ENCODE measurements around the gene HRAS.
"Not testable (repeated sequence)": the region's sequence is repeated elsewhere in the genome, so short reads cannot be mapped to it uniquely, and the experiment has no call there.

Gene HRAS

DNA sequence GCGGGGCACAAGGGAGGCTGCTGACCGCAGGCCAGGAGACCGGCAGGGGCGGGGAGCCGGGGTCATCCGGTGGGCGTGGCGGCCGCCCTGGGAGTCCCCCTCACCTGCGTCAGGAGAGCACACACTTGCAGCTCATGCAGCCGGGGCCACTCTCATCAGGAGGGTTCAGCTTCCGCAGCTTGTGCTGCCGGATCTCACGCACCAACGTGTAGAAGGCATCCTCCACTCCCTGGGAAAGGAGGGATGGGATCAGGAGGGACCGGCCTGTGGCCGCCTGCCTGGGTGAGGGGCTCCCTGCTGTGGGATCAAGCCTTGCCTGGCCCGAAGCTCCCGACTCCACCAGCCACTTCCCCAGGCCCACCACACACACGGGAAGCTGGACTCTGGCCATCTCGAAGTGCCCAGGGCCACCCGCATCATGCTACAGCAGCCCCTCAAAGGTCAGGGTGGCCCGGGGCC lies 2.8 kb downstream of the HRAS start:
- DNase-seq: no peak

DNA sequence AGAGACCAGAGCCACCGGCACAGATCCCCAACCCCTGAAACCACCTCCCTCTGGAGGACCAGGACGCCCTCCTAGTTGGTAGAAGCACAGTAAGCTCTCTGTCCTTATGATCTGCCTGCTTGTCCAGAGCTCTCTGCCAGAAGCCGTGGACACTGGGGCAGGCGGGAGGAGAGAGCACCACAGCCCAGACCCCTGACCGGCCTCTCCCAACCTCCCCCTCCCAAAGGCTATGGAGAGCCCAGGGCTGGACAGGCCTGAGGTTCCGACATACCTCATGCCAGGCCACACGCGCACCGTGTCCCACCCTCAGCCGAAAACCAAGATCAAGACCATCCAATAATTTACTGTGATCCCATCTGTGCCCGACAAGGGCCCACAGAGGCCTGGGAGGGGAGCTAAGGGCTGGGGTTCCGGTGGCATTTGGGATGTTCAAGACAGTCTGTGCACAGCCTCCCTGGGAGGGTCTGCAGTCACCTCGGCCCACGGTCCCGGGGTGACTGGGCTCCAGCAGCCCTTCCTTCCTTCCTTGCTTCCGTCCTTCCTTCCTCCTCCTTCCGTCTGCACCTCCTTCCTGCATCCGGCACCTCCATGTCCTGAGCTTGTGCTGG lies 3.4 kb downstream of the HRAS start:
- no peak for DNase-seq

DNA sequence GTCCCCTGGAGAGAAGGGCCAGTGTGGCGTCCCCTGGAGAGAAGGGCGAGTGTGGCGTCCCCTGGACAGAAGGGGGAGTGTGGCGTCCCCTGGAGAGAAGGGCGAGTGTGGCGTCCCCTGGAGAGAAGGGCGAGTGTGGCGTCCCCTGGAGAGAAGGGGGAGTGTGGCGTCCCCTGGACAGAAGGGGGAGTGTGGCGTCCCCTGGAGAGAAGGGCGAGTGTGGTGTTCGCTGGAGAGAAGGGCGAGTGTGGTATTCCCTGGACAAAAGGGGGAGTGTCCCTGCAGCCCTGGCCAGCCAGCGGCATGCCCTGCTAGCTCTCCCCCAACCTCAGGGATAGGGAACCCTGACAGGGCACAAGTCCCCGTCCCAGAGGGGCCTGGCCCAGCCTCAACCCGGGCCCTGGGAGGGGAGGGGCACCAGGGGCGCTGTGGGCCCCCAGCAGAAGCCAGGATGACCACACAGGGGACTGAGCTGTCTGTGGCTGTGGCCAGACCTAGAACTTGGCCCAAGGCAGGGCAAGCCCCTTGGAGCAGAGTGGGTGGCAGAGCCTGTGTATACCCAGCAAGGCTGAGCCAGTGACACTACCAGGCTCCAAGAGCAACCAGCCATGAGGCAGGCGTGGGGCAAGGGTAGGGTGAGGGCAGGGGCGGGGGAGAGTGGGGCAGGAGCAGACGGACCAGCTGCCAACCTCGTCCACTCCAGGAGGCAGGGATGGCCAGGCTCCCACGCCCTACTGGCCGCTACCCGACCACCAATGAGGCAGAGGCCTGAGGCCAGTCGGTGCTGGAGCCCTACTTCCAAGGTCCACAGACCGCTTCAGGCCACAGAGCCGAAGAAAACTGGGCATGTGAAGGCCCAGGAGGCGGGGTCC lies 4.2 kb downstream of the HRAS start:
- no peak for DNase-seq

DNA sequence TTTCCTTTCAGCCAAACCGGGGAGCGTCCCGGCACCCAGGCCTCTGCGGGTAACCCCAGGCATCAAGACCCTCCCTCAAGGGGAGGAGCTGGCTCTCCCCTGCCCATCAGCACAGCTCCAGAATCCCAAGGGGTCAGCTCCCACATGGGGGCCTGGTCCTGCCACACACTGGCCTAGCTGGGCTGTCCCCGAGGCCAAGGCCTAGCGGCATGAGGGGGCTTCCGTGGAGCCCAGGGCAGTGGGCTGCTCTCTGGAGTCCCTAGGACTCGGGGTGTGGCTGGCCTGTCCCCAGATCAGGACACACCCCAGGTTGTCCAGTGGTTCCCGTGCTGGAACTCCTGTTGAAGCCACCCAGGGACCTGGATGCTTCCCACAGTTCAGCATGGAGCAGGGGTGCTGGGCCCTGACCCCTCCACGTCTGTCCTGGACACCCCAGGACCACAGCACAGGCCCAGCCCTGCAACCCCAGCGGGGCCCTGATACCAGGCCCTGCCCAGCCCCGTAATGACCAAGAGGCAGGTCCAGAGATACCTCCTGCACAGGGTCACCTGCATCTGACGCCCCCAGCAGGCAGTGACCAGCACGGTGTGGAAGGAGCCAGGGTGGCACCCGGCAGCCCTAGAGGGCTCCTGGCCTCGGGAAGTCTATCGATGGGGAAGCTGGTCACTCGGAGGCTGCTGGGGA lies 5.5 kb downstream of the HRAS start:
- no peak for DNase-seq

DNA sequence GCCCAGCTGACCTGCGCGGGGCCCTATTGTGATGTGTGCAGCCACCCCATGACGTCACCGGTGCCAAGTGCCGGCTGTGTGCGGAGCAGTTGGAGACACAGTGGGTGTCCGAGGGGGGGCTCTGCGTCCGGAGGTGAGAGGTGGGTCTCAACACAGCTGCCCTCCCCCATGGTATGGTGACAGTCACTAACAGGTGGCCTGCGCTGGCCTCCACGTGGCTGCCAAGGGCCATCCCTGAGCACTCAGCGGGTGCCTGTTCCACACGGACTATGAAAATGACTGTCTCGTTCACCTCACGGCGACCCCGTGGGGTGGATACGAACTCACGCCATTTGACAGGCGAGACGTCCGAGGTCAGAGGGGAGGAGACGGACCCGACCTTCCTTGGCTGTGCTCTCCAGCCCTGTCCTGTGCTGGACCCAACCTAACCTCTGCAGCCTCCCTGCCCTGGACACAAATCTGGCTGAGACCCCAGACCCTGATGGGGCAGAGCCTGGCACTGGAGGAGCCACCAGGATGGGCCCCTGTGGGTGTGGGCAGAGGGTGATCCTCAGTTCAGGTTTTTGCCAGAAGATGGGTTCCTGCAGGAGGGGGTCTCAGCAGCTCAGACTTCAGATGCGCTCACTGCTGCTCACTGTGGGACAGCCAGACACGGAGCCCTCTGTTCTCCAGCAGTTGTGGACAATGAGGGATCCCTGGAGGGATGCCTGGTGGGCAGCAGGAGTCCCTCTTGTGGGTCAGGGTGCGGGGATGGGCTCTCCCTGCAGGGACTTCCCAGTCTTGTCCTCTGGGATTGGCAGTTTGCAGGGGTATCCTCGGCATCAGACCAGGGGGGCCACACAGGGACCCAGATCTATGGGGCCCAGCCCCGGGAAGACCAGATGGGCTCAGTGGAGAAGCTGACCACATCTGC lies 6.3 kb downstream of the HRAS start:
- no peak for DNase-seq

- DNase-seq: no peak
Observed at GRCh38 chr11:528166-528814, 7.1 kb downstream of the HRAS start.

DNA sequence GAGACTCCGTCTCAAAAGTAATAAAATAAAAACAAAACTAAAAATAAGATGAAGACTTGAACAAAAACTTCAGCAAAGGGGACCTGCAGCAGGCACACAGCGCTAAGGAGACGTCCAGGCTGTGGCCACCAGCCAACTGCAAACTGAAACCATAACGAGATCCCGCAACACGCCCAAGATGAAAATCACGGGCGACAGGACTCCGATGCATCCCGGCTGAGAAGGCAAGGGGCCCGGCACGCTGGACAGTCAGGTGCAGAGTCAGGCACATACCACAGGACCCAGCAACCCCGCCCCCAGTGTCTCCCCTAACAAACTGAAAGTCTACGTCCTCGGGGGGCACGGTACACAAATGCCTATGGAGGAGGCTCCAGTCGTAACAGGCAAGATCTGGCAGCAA lies 9.2 kb downstream of the HRAS start:
- no peak for DNase-seq

GRCh38 chr11:521177-521688 lies 14.1 kb downstream of the HRAS start:
- no peak for DNase-seq

DNA sequence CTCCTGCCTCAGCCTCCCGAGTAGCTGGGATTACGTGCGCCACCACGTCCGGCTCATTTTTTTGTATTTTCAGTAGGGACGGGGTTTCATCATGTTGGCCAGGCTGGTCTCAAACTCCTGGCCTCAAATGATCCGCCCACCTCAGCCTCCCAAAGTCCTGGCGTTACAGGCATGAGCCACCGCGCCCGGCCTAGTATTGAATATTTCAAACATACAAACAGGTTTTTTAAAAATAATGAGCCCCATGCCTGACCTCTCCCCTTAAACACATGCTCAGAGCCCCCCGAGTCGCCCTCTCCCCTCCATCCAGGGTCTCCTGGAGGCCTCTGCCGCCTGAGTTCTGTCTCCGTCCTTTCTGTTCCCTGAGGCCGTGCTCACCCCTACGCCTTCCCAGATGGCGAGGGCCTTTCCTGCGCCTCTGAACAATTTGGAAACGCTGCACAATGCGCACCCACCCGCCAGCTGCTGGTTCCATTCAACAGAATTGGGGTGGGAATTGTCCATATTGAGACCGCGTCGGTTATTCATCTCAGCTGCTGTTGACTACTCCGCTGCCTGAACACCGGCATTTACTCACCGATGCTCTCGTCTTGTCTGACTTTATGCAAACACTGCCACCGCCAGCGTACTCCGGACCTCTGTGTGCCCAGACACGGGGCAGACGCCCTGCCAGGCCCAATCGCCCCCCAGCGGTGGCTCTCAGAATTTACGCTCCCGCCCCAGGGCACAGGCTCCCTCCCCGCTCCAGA lies 14.8 kb downstream of the HRAS start:
- no peak for DNase-seq

GRCh38 chr11:518463-519202 lies 16.7 kb downstream of the HRAS start:
- peak; percentile 73 to 78 for DNase-seq

DNA sequence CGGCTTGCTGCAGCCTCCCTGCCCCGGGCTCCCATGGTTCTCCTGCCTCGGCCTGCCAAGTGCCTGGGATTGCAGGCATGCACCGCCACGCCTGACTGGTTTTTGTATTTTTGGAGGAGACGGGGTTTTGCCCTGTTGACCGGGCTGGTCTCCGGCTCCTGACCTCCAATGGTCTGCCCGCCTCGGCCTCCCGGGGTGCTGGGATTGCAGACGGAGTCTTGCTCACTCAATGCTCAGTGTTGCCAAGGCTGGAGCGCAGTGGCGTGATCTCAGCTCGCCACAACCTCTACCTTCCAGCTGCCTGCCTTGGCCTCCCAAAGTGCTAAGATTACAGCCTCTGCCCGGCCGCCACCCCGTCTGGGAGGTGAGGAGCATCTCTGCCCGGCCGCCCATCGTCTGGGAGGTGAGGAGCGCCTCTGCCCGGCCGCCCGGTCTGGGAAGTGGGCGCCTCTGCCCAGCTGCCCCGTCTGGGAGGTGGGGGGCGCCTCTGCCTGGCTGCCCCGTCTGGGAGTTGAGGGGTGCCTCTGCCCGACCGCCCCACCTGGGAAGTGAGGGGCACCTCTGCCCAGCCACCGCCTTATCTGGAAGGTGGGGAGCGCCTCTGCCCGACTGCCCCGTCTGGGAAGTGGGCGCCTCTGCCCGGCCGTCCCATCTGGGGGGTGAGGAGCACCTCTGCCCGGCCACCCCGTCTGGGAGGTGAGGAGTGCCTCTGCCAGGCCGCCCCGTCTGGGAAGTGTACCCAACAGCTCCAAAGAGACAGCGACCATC lies 18.3 kb downstream of the HRAS start:
- DNase-seq: not testable (repeated sequence)

GRCh38 chr11:516400-516799 lies 19.0 kb downstream of the HRAS start:
- no peak for DNase-seq

DNA sequence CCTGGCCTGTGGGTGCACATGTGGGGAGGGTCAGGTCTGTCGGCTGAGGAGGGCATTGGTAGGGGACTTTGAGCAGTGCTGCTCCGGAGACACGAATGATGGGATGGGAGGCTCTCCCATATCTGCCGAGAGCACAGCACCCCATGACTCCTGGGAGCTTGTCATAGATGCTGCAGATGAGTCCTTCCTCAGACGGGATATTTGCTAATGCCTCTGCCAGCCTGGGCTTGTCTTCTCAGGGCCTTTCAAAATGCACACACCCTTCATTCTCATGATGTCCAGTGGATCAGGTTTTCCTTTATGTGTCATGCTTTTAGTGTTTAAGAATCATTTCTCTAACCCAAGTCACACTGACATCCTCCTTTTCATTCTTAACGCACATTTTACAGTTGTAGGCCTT lies 20.2 kb downstream of the HRAS start:
- DNase-seq: no peak

GRCh38 chr11:514606-515005 lies 20.8 kb downstream of the HRAS start:
- DNase-seq: no peak

DNA sequence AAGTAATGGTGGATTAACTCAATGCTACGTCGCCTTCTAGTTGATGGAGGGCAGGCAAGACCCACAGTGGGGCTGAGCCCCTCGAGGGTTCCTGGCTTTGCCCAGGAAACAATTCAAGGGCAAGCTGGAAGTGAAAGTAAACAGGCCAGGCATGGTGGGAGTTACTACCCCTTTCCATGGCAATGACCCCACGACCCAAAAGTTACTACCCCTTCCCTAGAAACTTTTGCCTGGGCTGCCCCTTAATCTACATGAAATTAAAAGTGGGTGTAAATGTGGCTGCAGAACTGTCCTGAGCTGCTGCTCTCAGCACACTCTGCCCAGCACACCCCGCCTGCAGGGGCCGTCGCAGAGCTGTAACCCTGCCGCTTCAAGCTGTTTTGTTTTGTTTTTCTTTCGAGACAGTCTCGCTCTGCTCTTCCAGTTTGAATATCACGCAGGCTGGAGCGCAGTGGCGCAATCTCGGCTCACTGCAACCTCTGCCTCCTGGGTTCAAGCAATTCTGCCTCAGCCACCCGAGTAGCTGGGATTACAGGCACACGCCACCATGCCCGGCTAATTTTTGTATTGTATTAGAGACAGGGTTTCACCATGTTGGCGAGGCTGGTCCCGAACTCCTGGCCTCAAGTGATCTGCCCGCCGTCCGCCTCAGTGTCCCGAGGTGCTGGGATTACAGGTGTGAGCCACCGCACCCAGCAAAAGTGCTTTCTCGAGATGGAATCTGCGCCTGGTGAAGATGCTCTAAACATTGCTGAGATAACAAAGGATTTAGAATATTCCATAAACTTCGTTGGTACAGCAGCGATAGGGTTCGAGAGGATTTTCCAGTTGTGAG lies 22.4 kb downstream of the HRAS start:
- DNase-seq: no peak

GRCh38 chr11:508956-509355 lies 26.4 kb downstream of the HRAS start:
- no peak for DNase-seq

- DNase-seq: no peak
Observed at GRCh38 chr11:507727-508515, 27.5 kb downstream of the HRAS start.

All from activated CD4-positive, alpha-beta T cell treated with anti-CD3 and anti-CD28 coated beads, Interleukin-2, amount 50 U/mL, for 4 hours (primary cell).